Measurements from ENCODE around the gene GDPD2. TPM values are rescaled to one million over a fixed set of nuclear protein-coding genes. Genes with fewer than 3 reads are reported as not detected.

The GDPD2 gene
- total and polyA plus RNA-seq, 2 donors (not counting 3 experiments of a cell fraction or from before 2014, with no cell fraction given), result 0.08 to 0.29 TPM

- dilution Hi-C loops (cut with MboI; ENCODE audit: extremely low pct_ligation_motif_present, low sequenced_read_pairs), result no loop called here
Measured at GRCh38 chrX:70402721-70403120, 20.4 kb upstream of the GDPD2 start.

More at GRCh38 chrX:70402721-70403120, 20.4 kb upstream of the GDPD2 start:
- Histone ChIP-seq H4K20me1 (replicated peaks; ENCODE audit: control insufficient read depth, extremely low read depth, insufficient read depth, low read length) (no peaks in the 10 kb centered on the region), H3K27me3 (ENCODE audit: control insufficient read depth in 2 of 2, insufficient read depth in 2 of 2, low read length in 2 of 2) (no peaks in the 10 kb centered on the region), H3K9me1 (replicated peaks; ENCODE audit: control insufficient read depth, extremely low read depth, insufficient read depth, low read length) (no peaks in the 10 kb centered on the region), H3K79me2 (ENCODE audit: control insufficient read depth, insufficient read depth, low read length) (no peaks in the 10 kb centered on the region), H3K27ac (ENCODE audit: insufficient read depth, low read depth, low read length) (no peak overlapping the region), H2AFZ (ENCODE audit: low read depth, low read length) (no peak overlapping the region), H3K36me3 (ENCODE audit: control insufficient read depth in 2 of 2, extremely low read depth in 1 of 2, insufficient read depth in 2 of 2, low read length in 2 of 2) (no peaks in the 10 kb centered on the region), H3K9me3 (replicated peaks; ENCODE audit: control insufficient read depth, insufficient read depth, low read length) (no peaks in the 10 kb centered on the region), H3K9ac (replicated peaks; ENCODE audit: extremely low read depth, insufficient read depth, low read length) (no peak overlapping the region), H3K4me1 (ENCODE audit: control insufficient read depth, extremely low read depth, insufficient read depth, low read length) (peaks cover 8% of the 10 kb centered on the region), H3K4me2 (ENCODE audit: insufficient read depth, low read length) (no peak overlapping the region), H3K4me3 (replicated peaks in 1 of 3; ENCODE audit: insufficient read depth in 1 of 3, low read depth in 1 of 3, low read length in 3 of 3) (no peak overlapping the region)
- FAIRE-seq, result no peak
- DNase-seq (ENCODE audit: low read depth, low spot score), result no peak
- ChIA-PET CTCF (interaction anchor here (1.1 kb wide), 1 partner anchor 151 kb away, joined by 3 read pairs; no protein-coding TSS in a partner anchor), POLR2A (no interaction called here)
- no TSS peak for BruUV-seq (replicated peaks)
- intact Hi-C loops (cut with micrococcal nuclease), result no loop called here
- TF ChIP-seq, protein P1, sequence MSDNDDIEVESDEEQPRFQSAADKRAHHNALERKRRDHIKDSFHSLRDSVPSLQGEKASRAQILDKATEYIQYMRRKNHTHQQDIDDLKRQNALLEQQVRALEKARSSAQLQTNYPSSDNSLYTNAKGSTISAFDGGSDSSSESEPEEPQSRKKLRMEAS (IDR thresholded peaks at IDR 0.05; ENCODE audit: insufficient read depth, insufficient read length), result no peak
- TF ChIP-seq EZH2 (IDR thresholded peaks at IDR 0.05; ENCODE audit: borderline replicate concordance, low read depth, low read length, severe bottlenecking), result no peak
- TF ChIP-seq FOS (IDR thresholded peaks at IDR 0.05; ENCODE audit: borderline replicate concordance, insufficient read depth, low read length), result no peak
- TF ChIP-seq JUN (IDR thresholded peaks at IDR 0.05; ENCODE audit: borderline replicate concordance, insufficient read depth, insufficient read length, low read depth), result no peak
- no peak for TF ChIP-seq POLR2A (IDR thresholded peaks at IDR 0.05; ENCODE audit: low read depth, low read length)
- no peak for TF ChIP-seq MYC (IDR thresholded peaks at IDR 0.05; ENCODE audit: low read depth, low read length)
- no peak for TF ChIP-seq POLR2AphosphoS5 (IDR thresholded peaks at IDR 0.05; ENCODE audit: insufficient read depth, low read depth, low read length)
- TF ChIP-seq CTCF (IDR thresholded peaks at IDR 0.05; ENCODE audit: extremely low read depth in 1 of 2, insufficient read depth in 1 of 2, low read depth in 1 of 2, low read length in 2 of 2), result no peak
- TF ChIP-seq GATA2 (IDR thresholded peaks at IDR 0.05; ENCODE audit: insufficient read depth, insufficient read length, low read depth, low read length), result no peak
